Measurements from ENCODE around the gene ERN1. TPM values are rescaled to one million over a fixed set of nuclear protein-coding genes. Genes with fewer than 3 reads are reported as not detected.

Gene ERN1
- total and polyA plus RNA-seq, 2 of the 13 experiments (the other 11 are each of a cell fraction or from before 2014, with no cell fraction given): 6.0 to 12.7 TPM

GRCh38 chr17:63991611-63992010 lies 138.3 kb downstream of the ERN1 start:
- H3K4me3 ChIP-seq (replicated peaks in 1 of 3; ENCODE audit: insufficient read depth in 1 of 3, low read depth in 2 of 3, low read length in 3 of 3): no peak overlapping the region
- ChIA-PET CTCF (ENCODE audit: low intra/inter-chr PET ratio, low total read pairs) (interaction anchor here (1.0 to 2.5 kb wide), 4 partner anchors 11 to 103 kb away, joined by 3 to 27 read pairs (median 5); partner anchors contain the start of gene GH1), POLR2A (no interaction called here)
- no peaks in the 10 kb centered on the region for H4K20me1 ChIP-seq (ENCODE audit: insufficient read depth, low read length)
- DNase-seq (ENCODE audit: low spot score) (no peak), ATAC-seq (no peak), FAIRE-seq (no peak)
- H3K4me1 ChIP-seq (ENCODE audit: insufficient read depth, low read length): peaks cover 24% of the 10 kb centered on the region
- H3K36me3 ChIP-seq (replicated peaks in 1 of 2; ENCODE audit: control insufficient read depth in 1 of 2, insufficient read depth in 2 of 2, low read length in 2 of 2): no peaks in the 10 kb centered on the region
- no peak overlapping the region for H3K4me2 ChIP-seq (ENCODE audit: low read depth, low read length)
- no peak overlapping the region for H2AFZ ChIP-seq (ENCODE audit: low read length)
- no peak overlapping the region for H3K9ac ChIP-seq (ENCODE audit: insufficient read depth, low read depth, low read length)
- WGBS (ENCODE audit: low lambda C conversion rate): 23% methylated on average over 11 of the region's 11 CpGs
- H3K79me2 ChIP-seq (ENCODE audit: insufficient read depth, low read length): no peaks in the 10 kb centered on the region
- intact Hi-C loops (cut with micrococcal nuclease; ENCODE audit: unreplicated experiment): loop anchor here (1.0 to 5.0 kb wide), 2 partner anchors 42 to 74 kb away; partner anchors contain the start of gene GH1
- peaks cover 19 to 59% of the 10 kb centered on the region in 2 experiments; a peak in 4 of 5 replicates for H3K27me3 ChIP-seq (ENCODE audit: control insufficient read depth in 1 of 2, insufficient read depth in 2 of 2, low read length in 2 of 2)
- TF ChIP-seq ELF3 (CRISPR knock-in tag; IDR thresholded peaks at IDR 0.05) (no peak), NFE2L2 (IDR thresholded peaks at IDR 0.05; ENCODE audit: low read length) (no peak), ZNF251 (CRISPR knock-in tag; IDR thresholded peaks at IDR 0.05) (no peak), MZF1 (CRISPR knock-in tag; IDR thresholded peaks at IDR 0.05; ENCODE audit: borderline replicate concordance) (no peak), ZFAT (CRISPR knock-in tag; conservative IDR thresholded peaks at IDR 0.05) (no peak), STAT6 (CRISPR knock-in tag; IDR thresholded peaks at IDR 0.05; ENCODE audit: borderline replicate concordance) (no peak), PHB2 (IDR thresholded peaks at IDR 0.05; ENCODE audit: partially characterized antibody) (no peak), GLI4 (CRISPR knock-in tag; IDR thresholded peaks at IDR 0.05; ENCODE audit: borderline replicate concordance) (no peak), NR0B2 (CRISPR knock-in tag; IDR thresholded peaks at IDR 0.05) (no peak)
- no peak overlapping the region for H3K27ac ChIP-seq (ENCODE audit: extremely low read length, insufficient read depth, low read length)
- H3K9me3 ChIP-seq (ENCODE audit: low read length): no peaks in the 10 kb centered on the region
- in situ Hi-C loops (cut with HindIII; ENCODE audit: extremely low pct_ligation_motif_present, low pct_unique_long_range_greater_than_20kb): no loop called here
- no TSS peak for BruUV-seq (replicated peaks)

Measured in HepG2 (cell line).